ENCODE results near the gene THG1L.
"Not testable (repeated sequence)": the region's sequence is repeated elsewhere in the genome, so short reads cannot be mapped to it uniquely, and the experiment has no call there.

Gene THG1L

DNA sequence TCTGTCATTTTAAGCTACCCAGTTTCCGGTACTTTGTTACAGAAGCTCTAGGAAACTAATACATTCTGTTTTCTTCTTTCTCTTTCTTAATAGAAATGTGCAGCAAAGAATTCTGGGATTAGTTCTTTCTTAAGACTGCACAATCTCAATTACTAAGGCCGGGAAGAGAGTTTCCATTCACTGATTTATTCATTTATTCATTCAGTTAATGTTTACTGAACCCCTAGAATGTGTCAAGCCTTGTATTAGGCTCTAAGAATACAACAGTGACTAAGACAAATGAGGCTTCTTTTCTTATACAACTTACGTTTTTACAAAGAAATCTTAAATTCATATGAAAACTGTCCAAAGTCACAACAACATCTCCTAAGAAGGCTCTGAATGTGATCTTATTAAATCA is 27.5 kb upstream of the THG1L start:
- Histone ChIP-seq H3K36me3 (ENCODE audit: control insufficient read depth, insufficient read depth, low read length) (no peaks in the 10 kb centered on the region), H3K4me1 (ENCODE audit: control insufficient read depth, insufficient read depth, low read length, poor library complexity, severe bottlenecking) (no peaks in the 10 kb centered on the region), H3K4me3 (ENCODE audit: insufficient read depth, low read depth, low read length, poor library complexity, severe bottlenecking) (no peak overlapping the region), H3K9me3 (ENCODE audit: control insufficient read depth, low read length) (no peaks in the 10 kb centered on the region), H3K27ac (ENCODE audit: insufficient read depth, low read length, poor library complexity, severe bottlenecking) (no peak overlapping the region), H3K27me3 (replicated peaks; ENCODE audit: control insufficient read depth, insufficient read depth, low read length, poor library complexity, severe bottlenecking) (no peaks in the 10 kb centered on the region)
- no peak for DNase-seq

DNA sequence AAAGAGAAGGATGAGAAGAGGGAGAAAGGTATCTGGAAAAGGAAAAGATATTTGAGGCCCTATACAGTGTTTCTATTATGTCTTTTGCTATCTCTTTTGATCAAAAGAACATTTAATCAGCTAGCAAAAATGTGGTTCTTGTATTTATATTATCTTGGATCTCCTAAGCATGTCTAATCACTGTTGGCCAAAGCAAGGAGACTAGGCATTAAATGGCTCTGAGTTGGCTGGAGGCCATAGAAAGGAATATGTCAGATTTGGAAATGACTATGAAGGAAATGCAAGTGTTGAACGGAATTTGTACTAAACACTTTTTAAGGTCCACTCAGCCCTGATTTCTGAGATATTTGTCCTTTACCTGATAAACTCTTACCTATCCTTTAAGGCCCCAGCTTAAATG is 22.4 kb upstream of the THG1L start:
- no peak overlapping the region for H3K4me3 ChIP-seq (ENCODE audit: insufficient read depth, low read depth, low read length, poor library complexity, severe bottlenecking)
- no peaks in the 10 kb centered on the region for H3K27me3 ChIP-seq (replicated peaks; ENCODE audit: control insufficient read depth, insufficient read depth, low read length, poor library complexity, severe bottlenecking)
- no peak overlapping the region for H3K27ac ChIP-seq (ENCODE audit: insufficient read depth, low read length, poor library complexity, severe bottlenecking)
- DNase-seq: no peak
- H3K4me1 ChIP-seq (ENCODE audit: control insufficient read depth, insufficient read depth, low read length, poor library complexity, severe bottlenecking): no peaks in the 10 kb centered on the region
- H3K9me3 ChIP-seq (ENCODE audit: control insufficient read depth, low read length): no peaks in the 10 kb centered on the region
- H3K36me3 ChIP-seq (ENCODE audit: control insufficient read depth, insufficient read depth, low read length): no peaks in the 10 kb centered on the region

DNA sequence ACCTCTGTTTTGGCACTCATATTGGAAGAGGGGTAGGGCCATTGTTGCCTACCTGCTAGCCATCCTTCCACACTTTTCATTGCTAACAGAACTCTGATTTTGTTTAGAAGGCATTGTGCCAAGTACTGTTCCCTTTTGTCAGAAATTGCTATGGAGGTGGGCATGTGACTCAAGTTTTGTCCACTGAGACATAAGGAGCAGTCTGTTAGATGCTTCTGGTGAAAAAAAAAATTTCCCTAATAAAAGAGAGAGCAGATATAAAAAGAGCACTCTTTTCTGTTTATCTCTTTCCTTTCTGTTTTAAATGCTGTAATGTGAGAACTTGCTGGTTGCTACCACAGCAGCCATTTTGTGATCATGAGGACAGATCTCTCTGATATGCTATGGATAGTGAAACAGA is 21.9 kb upstream of the THG1L start:
- no peaks in the 10 kb centered on the region for H3K27me3 ChIP-seq (replicated peaks; ENCODE audit: control insufficient read depth, insufficient read depth, low read length, poor library complexity, severe bottlenecking)
- no peaks in the 10 kb centered on the region for H3K4me1 ChIP-seq (ENCODE audit: control insufficient read depth, insufficient read depth, low read length, poor library complexity, severe bottlenecking)
- H3K9me3 ChIP-seq (ENCODE audit: control insufficient read depth, low read length): no peaks in the 10 kb centered on the region
- no peak for DNase-seq
- no peak overlapping the region for H3K4me3 ChIP-seq (ENCODE audit: insufficient read depth, low read depth, low read length, poor library complexity, severe bottlenecking)
- H3K27ac ChIP-seq (ENCODE audit: insufficient read depth, low read length, poor library complexity, severe bottlenecking): no peak overlapping the region
- no peaks in the 10 kb centered on the region for H3K36me3 ChIP-seq (ENCODE audit: control insufficient read depth, insufficient read depth, low read length)

DNA sequence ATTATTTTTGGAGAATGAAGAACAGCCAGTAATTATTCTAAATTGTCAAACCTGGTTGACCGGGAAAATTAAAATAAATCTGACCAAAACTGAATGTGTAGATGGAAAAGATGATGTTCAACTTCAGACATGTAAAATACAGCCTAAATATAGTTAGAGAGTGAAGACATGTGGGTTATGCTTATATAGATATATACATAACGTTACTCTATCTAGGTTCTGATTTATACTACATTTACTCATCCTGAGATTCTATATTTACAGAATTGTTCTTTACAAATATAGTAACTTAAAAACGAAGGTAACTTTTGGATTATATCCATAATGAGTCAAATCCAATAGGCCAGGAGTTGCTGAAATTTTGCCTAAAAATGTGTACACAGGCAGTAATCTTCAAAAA is 20.8 kb upstream of the THG1L start:
- Histone ChIP-seq H3K27me3 (replicated peaks; ENCODE audit: control insufficient read depth, insufficient read depth, low read length, poor library complexity, severe bottlenecking) (no peaks in the 10 kb centered on the region), H3K27ac (ENCODE audit: insufficient read depth, low read length, poor library complexity, severe bottlenecking) (no peak overlapping the region), H3K36me3 (ENCODE audit: control insufficient read depth, insufficient read depth, low read length) (no peaks in the 10 kb centered on the region), H3K9me3 (ENCODE audit: control insufficient read depth, low read length) (no peaks in the 10 kb centered on the region), H3K4me3 (ENCODE audit: insufficient read depth, low read depth, low read length, poor library complexity, severe bottlenecking) (no peak overlapping the region), H3K4me1 (ENCODE audit: control insufficient read depth, insufficient read depth, low read length, poor library complexity, severe bottlenecking) (no peaks in the 10 kb centered on the region)
- no peak for DNase-seq

DNA sequence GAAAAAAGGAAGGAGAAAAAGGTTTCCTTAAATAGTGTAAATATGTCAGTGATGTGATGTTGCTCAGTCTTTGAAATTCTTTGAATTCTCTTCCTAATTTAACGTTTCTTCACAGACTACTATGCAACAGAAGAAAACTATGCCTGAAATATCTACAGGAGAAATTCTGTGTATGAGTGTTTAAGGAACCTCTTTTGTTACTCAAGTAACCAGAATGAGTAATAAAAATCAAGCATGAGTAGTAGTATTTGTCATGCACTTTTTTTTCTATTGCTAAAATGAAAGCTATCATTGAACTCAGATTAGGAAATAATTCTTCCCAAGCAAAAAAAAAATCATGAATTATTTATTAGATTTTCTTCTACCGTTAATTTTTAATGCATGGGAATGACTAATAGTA is 20.3 kb upstream of the THG1L start:
- Histone ChIP-seq H3K4me1 (ENCODE audit: control insufficient read depth, insufficient read depth, low read length, poor library complexity, severe bottlenecking) (no peaks in the 10 kb centered on the region), H3K36me3 (ENCODE audit: control insufficient read depth, insufficient read depth, low read length) (no peaks in the 10 kb centered on the region), H3K9me3 (ENCODE audit: control insufficient read depth, low read length) (no peaks in the 10 kb centered on the region), H3K27ac (ENCODE audit: insufficient read depth, low read length, poor library complexity, severe bottlenecking) (no peak overlapping the region), H3K27me3 (replicated peaks; ENCODE audit: control insufficient read depth, insufficient read depth, low read length, poor library complexity, severe bottlenecking) (no peaks in the 10 kb centered on the region), H3K4me3 (ENCODE audit: insufficient read depth, low read depth, low read length, poor library complexity, severe bottlenecking) (no peak overlapping the region)
- no peak for DNase-seq

DNA sequence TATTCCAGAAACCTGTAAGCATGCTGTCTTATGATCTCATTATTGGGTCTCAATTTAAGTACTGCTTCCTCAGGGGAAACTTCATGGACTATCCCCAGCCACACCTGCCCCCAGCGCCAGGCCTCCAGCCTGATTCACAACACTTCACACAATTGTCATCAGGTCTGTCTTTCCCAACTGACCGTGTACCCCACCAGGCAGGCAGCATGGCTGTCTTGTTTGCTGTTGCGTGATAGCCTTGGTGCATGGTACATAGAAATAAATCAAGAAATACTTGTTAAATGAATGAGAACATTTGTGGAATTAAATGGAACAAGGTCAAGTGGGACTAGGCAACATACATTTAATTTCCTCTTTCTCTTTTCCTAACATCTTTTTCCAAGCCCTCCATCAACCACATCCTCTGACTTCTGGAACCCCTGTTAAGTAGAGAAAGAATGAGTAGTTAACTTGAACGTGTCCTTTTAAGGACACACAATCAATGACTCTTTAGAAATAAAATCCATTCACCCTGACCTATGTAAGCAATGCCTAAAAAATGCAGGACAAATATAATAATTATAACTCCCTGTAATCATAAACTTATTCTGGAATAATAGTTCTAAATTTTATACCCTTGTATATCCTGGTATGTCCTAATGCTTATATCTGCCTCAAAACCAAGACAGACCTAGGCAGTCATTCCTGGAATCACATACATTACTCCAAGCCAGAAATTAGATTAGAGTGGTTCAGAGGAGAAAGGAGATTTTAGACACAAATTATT is 17.2 kb upstream of the THG1L start:
- Histone ChIP-seq H3K9me3 (ENCODE audit: control insufficient read depth, low read length) (no peaks in the 10 kb centered on the region), H3K27ac (ENCODE audit: insufficient read depth, low read length, poor library complexity, severe bottlenecking) (no peak overlapping the region), H3K4me3 (ENCODE audit: insufficient read depth, low read depth, low read length, poor library complexity, severe bottlenecking) (no peak overlapping the region), H3K4me1 (ENCODE audit: control insufficient read depth, insufficient read depth, low read length, poor library complexity, severe bottlenecking) (peaks cover 10% of the 10 kb centered on the region), H3K36me3 (ENCODE audit: control insufficient read depth, insufficient read depth, low read length) (no peaks in the 10 kb centered on the region), H3K27me3 (replicated peaks; ENCODE audit: control insufficient read depth, insufficient read depth, low read length, poor library complexity, severe bottlenecking) (no peaks in the 10 kb centered on the region)
- no peak for DNase-seq

DNA sequence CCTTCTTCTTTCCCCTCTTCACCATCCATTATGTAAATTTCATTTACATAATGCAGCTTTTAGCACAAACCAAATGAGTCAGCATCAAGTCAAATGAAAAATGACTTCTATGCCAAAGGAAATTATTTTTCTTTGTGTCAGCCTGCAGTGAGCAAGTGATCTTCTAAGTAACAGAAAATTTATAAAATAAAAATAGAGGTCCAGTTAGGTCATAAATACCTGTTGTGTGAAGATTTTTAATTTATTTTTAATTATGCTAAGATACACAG is 16.7 kb upstream of the THG1L start:
- peaks cover 10% of the 10 kb centered on the region for H3K4me1 ChIP-seq (ENCODE audit: control insufficient read depth, insufficient read depth, low read length, poor library complexity, severe bottlenecking)
- no peak overlapping the region for H3K27ac ChIP-seq (ENCODE audit: insufficient read depth, low read length, poor library complexity, severe bottlenecking)
- H3K9me3 ChIP-seq (ENCODE audit: control insufficient read depth, low read length): no peaks in the 10 kb centered on the region
- H3K27me3 ChIP-seq (replicated peaks; ENCODE audit: control insufficient read depth, insufficient read depth, low read length, poor library complexity, severe bottlenecking): no peaks in the 10 kb centered on the region
- H3K36me3 ChIP-seq (ENCODE audit: control insufficient read depth, insufficient read depth, low read length): no peaks in the 10 kb centered on the region
- no peak for DNase-seq
- no peak overlapping the region for H3K4me3 ChIP-seq (ENCODE audit: insufficient read depth, low read depth, low read length, poor library complexity, severe bottlenecking)

DNA sequence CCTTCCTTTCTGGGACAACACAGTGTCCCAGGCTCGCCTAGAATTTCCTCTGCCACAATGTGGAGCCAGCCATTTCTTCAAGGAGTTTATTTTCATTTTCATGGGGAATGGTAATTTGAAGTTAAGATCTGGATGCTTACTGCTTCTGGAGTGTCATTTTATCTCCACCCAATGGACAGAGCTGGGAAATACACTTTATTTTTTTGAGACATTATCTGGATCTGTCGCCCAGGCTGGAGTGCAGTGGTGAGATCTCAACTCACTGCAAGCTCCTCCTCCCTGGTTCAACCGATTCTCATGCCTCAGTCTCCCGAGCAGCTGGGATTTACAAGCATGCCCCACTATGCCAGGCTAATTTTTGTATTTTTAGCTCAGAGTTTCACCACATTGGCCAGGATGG is 12.7 kb upstream of the THG1L start:
- no peak for DNase-seq
- no peak overlapping the region for H3K27ac ChIP-seq (ENCODE audit: insufficient read depth, low read length, poor library complexity, severe bottlenecking)
- no peaks in the 10 kb centered on the region for H3K27me3 ChIP-seq (replicated peaks; ENCODE audit: control insufficient read depth, insufficient read depth, low read length, poor library complexity, severe bottlenecking)
- H3K36me3 ChIP-seq (ENCODE audit: control insufficient read depth, insufficient read depth, low read length): no peaks in the 10 kb centered on the region
- peaks cover 10% of the 10 kb centered on the region for H3K4me1 ChIP-seq (ENCODE audit: control insufficient read depth, insufficient read depth, low read length, poor library complexity, severe bottlenecking)
- no peak overlapping the region for H3K4me3 ChIP-seq (ENCODE audit: insufficient read depth, low read depth, low read length, poor library complexity, severe bottlenecking)
- no peaks in the 10 kb centered on the region for H3K9me3 ChIP-seq (ENCODE audit: control insufficient read depth, low read length)

DNA sequence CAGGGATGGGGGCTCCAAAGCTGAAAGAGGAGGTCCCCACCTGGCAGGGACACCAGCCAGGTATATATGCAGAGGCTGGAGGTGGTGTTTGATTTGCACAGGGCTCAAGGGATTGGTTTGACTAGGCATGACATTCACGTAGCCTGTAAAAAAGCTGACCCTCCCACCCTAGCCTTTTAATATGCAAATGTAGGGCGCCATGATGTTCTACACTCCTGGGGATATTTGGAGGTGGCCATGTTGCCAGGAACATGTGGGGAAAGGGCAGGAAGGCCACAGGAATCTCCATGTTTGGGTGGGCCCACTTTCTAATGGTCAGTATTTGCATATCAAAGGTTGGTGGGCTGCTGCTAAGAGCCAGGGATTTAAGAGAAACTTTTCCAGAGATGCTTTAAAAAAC is 12.0 kb upstream of the THG1L start:
- no peaks in the 10 kb centered on the region for H3K27me3 ChIP-seq (replicated peaks; ENCODE audit: control insufficient read depth, insufficient read depth, low read length, poor library complexity, severe bottlenecking)
- H3K36me3 ChIP-seq (ENCODE audit: control insufficient read depth, insufficient read depth, low read length): no peaks in the 10 kb centered on the region
- no peak for DNase-seq
- no peaks in the 10 kb centered on the region for H3K9me3 ChIP-seq (ENCODE audit: control insufficient read depth, low read length)
- peaks cover 10% of the 10 kb centered on the region for H3K4me1 ChIP-seq (ENCODE audit: control insufficient read depth, insufficient read depth, low read length, poor library complexity, severe bottlenecking)
- H3K4me3 ChIP-seq (ENCODE audit: insufficient read depth, low read depth, low read length, poor library complexity, severe bottlenecking): no peak overlapping the region
- H3K27ac ChIP-seq (ENCODE audit: insufficient read depth, low read length, poor library complexity, severe bottlenecking): no peak overlapping the region

DNA sequence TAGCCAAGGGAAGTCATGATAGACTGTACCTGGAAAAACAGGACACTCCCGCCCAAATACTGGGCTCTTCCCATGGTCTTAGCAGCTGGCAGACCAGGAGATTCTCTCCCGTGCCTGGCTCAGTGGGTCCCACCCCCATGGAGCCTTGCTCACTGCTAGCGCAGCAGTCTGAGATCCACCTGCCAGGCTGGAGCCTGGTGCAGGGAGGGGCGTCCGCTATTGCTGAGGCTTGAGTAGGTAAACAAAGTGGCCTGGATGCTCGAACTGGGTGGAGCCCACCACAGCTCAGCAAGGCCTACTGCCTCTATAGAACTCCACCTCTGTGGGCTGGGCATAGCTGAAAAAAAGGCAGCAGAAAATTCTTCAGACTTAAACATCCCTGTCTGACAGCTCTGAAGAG is 10.1 kb upstream of the THG1L start:
- Histone ChIP-seq H3K36me3 (ENCODE audit: control insufficient read depth, insufficient read depth, low read length) (no peaks in the 10 kb centered on the region), H3K4me1 (ENCODE audit: control insufficient read depth, insufficient read depth, low read length, poor library complexity, severe bottlenecking) (peaks cover 10% of the 10 kb centered on the region), H3K27me3 (replicated peaks; ENCODE audit: control insufficient read depth, insufficient read depth, low read length, poor library complexity, severe bottlenecking) (no peaks in the 10 kb centered on the region), H3K9me3 (ENCODE audit: control insufficient read depth, low read length) (no peaks in the 10 kb centered on the region), H3K4me3 (ENCODE audit: insufficient read depth, low read depth, low read length, poor library complexity, severe bottlenecking) (no peak overlapping the region), H3K27ac (ENCODE audit: insufficient read depth, low read length, poor library complexity, severe bottlenecking) (no peak overlapping the region)
- no peak for DNase-seq

DNA sequence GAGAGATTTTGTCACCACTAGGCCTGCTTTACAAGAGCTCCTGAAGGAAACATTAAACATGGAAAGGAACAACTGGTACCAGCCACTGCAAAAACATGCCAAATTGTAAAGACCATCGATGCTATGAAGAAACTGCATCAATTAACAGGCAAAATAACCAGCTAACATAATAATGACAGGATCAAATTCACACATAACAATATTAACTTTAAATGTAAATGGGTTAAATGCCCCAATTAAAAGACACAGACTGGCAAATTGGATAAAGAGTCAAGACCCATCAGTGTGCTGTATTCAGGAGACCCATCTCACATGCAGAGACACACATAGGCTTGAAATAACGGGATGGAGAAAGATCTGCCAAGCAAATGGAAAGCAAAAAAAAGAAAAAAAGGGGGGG is 8.3 kb upstream of the THG1L start:
- H3K4me1 ChIP-seq (ENCODE audit: control insufficient read depth, insufficient read depth, low read length, poor library complexity, severe bottlenecking); H3K9me3 ChIP-seq (ENCODE audit: control insufficient read depth, low read length); H3K27me3 ChIP-seq (replicated peaks; ENCODE audit: control insufficient read depth, insufficient read depth, low read length, poor library complexity, severe bottlenecking); DNase-seq; H3K27ac ChIP-seq (ENCODE audit: insufficient read depth, low read length, poor library complexity, severe bottlenecking); H3K4me3 ChIP-seq (ENCODE audit: insufficient read depth, low read depth, low read length, poor library complexity, severe bottlenecking); H3K36me3 ChIP-seq (ENCODE audit: control insufficient read depth, insufficient read depth, low read length): not testable (repeated sequence)

Data from effector memory CD4-positive, alpha-beta T cell (primary cell).